Measurements from ENCODE around the gene PLEKHA7. TPM values are rescaled to one million over a fixed set of nuclear protein-coding genes. Genes with fewer than 3 reads are reported as not detected.

PLEKHA7 gene
- total and polyA plus RNA-seq, 2 of the 4 experiments (the other 2 are of a cell fraction), result 0.12 TPM; not detected in 1

DNA sequence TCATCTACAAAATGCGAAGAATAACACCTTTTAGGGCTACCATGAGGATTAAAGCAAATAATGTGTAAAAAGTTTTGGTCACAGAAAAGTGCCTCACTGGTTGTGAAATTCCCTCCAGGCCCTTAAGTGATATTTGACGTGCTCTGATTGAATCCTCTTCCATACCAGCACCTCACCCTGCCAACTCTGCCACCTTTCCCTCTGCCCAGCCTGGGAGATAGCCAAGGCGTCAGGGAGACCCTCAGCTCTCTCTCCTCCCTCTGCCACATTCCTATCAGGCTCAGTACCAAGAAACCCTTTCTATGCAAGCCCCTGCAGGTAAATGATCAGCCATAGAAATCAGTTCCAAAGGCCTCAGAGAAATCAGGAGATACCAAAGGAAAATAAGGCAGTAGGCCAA lies 21.4 kb downstream of the PLEKHA7 start:
- no peak overlapping the region for H3K9ac ChIP-seq (ENCODE audit: low read depth, low read length)
- no peaks in the 10 kb centered on the region; the same call in 1 of the 2 replicates for H3K27me3 ChIP-seq (ENCODE audit: control insufficient read depth, insufficient read depth, low read length)
- no peak overlapping the region for H3K56ac ChIP-seq (ENCODE audit: extremely low read depth, insufficient read depth, low read length)
- dilution Hi-C loops (cut with HindIII; ENCODE audit: low sequenced_read_pairs, unreplicated experiment) (no loop called here), intact Hi-C loops (cut with micrococcal nuclease) (no loop called here), in situ Hi-C loops (cut with MboI; ENCODE audit: low sequenced_read_pairs) (no loop called here)
- no peak overlapping the region for H2BK15ac ChIP-seq (ENCODE audit: low read depth, low read length)
- no peaks in the 10 kb centered on the region for H3K4me1 ChIP-seq (ENCODE audit: control insufficient read depth, insufficient read depth, low read length)
- DNase-seq (no peak), ATAC-seq (ENCODE audit: low read depth) (no peak)
- H4K91ac ChIP-seq (ENCODE audit: insufficient read depth, low read depth, low read length), result no peak overlapping the region
- no peak overlapping the region for H2BK20ac ChIP-seq (ENCODE audit: low read depth, low read length)
- H3K14ac ChIP-seq (replicated peaks; ENCODE audit: low read depth, low read length), result no peak overlapping the region
- H3K9me3 ChIP-seq (ENCODE audit: control insufficient read depth, insufficient read depth, low read length), result no peaks in the 10 kb centered on the region
- ChIA-PET CTCF (no interaction called here), POLR2A (ENCODE audit: unreplicated experiment) (no interaction called here)
- no peak overlapping the region for H3K4ac ChIP-seq (ENCODE audit: low read depth, low read length)
- no peak overlapping the region for H3K4me2 ChIP-seq (ENCODE audit: low read depth, low read length)
- no CpG with 5 or more reads among the region's 3 CpGs for WGBS, 2 experiments (ENCODE audit: extremely low coverage in 2 of 2, insufficient read length in 1 of 2)
- no peak overlapping the region for H2BK5ac ChIP-seq (ENCODE audit: low read depth, low read length, poor library complexity, severe bottlenecking)
- TF ChIP-seq CHD1 (IDR thresholded peaks at IDR 0.05; ENCODE audit: low read depth, low read length) (no peak), MXI1 (IDR thresholded peaks at IDR 0.05; ENCODE audit: borderline replicate concordance, low read depth, low read length) (no peak), RFX5 (IDR thresholded peaks at IDR 0.05; ENCODE audit: low read depth, low read length) (no peak), MAFK (IDR thresholded peaks at IDR 0.05; ENCODE audit: low read depth, low read length) (no peak), MAZ (IDR thresholded peaks at IDR 0.05; ENCODE audit: borderline replicate concordance, low read depth, low read length) (no peak), RCOR1 (IDR thresholded peaks at IDR 0.05; ENCODE audit: insufficient replicate concordance, low read length) (no peak), POLR2A (IDR thresholded peaks at IDR 0.05; ENCODE audit: low read depth, low read length) (no peak), SMC3 (IDR thresholded peaks at IDR 0.05; ENCODE audit: low read depth, low read length) (no peak)
- TF ChIP-seq, protein P1, sequence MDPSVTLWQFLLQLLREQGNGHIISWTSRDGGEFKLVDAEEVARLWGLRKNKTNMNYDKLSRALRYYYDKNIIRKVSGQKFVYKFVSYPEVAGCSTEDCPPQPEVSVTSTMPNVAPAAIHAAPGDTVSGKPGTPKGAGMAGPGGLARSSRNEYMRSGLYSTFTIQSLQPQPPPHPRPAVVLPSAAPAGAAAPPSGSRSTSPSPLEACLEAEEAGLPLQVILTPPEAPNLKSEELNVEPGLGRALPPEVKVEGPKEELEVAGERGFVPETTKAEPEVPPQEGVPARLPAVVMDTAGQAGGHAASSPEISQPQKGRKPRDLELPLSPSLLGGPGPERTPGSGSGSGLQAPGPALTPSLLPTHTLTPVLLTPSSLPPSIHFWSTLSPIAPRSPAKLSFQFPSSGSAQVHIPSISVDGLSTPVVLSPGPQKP (IDR thresholded peaks at IDR 0.05; ENCODE audit: borderline replicate concordance, low read depth, low read length), result no peak
- TF ChIP-seq, protein P2, sequence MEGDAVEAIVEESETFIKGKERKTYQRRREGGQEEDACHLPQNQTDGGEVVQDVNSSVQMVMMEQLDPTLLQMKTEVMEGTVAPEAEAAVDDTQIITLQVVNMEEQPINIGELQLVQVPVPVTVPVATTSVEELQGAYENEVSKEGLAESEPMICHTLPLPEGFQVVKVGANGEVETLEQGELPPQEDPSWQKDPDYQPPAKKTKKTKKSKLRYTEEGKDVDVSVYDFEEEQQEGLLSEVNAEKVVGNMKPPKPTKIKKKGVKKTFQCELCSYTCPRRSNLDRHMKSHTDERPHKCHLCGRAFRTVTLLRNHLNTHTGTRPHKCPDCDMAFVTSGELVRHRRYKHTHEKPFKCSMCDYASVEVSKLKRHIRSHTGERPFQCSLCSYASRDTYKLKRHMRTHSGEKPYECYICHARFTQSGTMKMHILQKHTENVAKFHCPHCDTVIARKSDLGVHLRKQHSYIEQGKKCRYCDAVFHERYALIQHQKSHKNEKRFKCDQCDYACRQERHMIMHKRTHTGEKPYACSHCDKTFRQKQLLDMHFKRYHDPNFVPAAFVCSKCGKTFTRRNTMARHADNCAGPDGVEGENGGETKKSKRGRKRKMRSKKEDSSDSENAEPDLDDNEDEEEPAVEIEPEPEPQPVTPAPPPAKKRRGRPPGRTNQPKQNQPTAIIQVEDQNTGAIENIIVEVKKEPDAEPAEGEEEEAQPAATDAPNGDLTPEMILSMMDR (conservative IDR thresholded peaks at IDR 0.05; ENCODE audit: low read depth, low read length), result no peak
- no peaks in the 10 kb centered on the region for H3K9me1 ChIP-seq (ENCODE audit: insufficient read depth, low read length)
- H3K27ac ChIP-seq (ENCODE audit: insufficient read depth, low read length), result no peak overlapping the region
- no peak overlapping the region for H2AFZ ChIP-seq (replicated peaks; ENCODE audit: low read length, poor library complexity)
- H2BK120ac ChIP-seq (ENCODE audit: low read depth, low read length), result no peak overlapping the region
- no peaks in the 10 kb centered on the region for H4K20me1 ChIP-seq (ENCODE audit: insufficient read depth, low read length)
- no peak overlapping the region for H4K5ac ChIP-seq (ENCODE audit: low read depth, low read length)
- H3K18ac ChIP-seq (ENCODE audit: low read depth, low read length), result no peak overlapping the region
- no peak overlapping the region for H4K8ac ChIP-seq (ENCODE audit: low read depth in 2 of 2, low read length in 2 of 2)
- H3K79me1 ChIP-seq (ENCODE audit: low read depth in 1 of 2, low read length in 2 of 2), result no peaks in the 10 kb centered on the region
- no TSS peak for BruUV-seq (replicated peaks)
- no peak overlapping the region for H2AK5ac ChIP-seq (ENCODE audit: low read depth, low read length)
- H3K23ac ChIP-seq (ENCODE audit: low read depth, low read length), result no peak overlapping the region
- no peak overlapping the region for H2AK9ac ChIP-seq (replicated peaks; ENCODE audit: low read depth, low read length, poor library complexity)
- no peak overlapping the region for H3K4me3 ChIP-seq (ENCODE audit: insufficient read depth, low read depth, low read length)
- no peaks in the 10 kb centered on the region for H3K36me3 ChIP-seq (ENCODE audit: control insufficient read depth, insufficient read depth, low read length)
